Ishikawa (cell line): ENCODE measurements around the gene HTRA2.

Source experiments
- CREB1 ChIP-seq: IDR thresholded peaks from 2 replicates; pipeline ENCODE4 v1.6.1; 2012; ENCODE audit warnings: low read depth
- MAX ChIP-seq: IDR thresholded peaks from 2 replicates; pipeline ENCODE4 v1.6.1; 2012
- RAD21 ChIP-seq: IDR thresholded peaks from 2 replicates; pipeline ENCODE4 v1.6.1; 2012; ENCODE audit warnings: low read depth
- TCF12 ChIP-seq: IDR thresholded peaks from 2 replicates; pipeline ENCODE4 v1.6.1; 2012; ENCODE audit warnings: low read depth

GRCh38 chr2:74534411-74534810, 4.7 kb downstream of the HTRA2 start:
- TF ChIP-seq CREB1: no peak
- no peak for TF ChIP-seq RAD21
- TF ChIP-seq MAX: no peak
- TF ChIP-seq TCF12: no peak
